ENCODE measurements around the gene PIEZO2.

Gene PIEZO2

GRCh38 chr18:11004294-11004693, 145.1 kb downstream of the PIEZO2 start:
- TF ChIP-seq YY1 (IDR thresholded peaks at IDR 0.05; ENCODE audit: insufficient read depth, insufficient read length) = no peak
- no peak for TF ChIP-seq SUZ12 (IDR thresholded peaks at IDR 0.05; ENCODE audit: extremely low read depth, insufficient read depth, insufficient read length)
- TF ChIP-seq ZNF274 (IDR thresholded peaks at IDR 0.05; ENCODE audit: low read depth, low read length) = no peak
- H3K9me3 ChIP-seq (ENCODE audit: insufficient read depth, low read length) = no peaks in the 10 kb centered on the region
- no peaks in the 10 kb centered on the region for H3K4me1 ChIP-seq (ENCODE audit: insufficient read depth, insufficient read length)
- no peak overlapping the region for H3K9ac ChIP-seq (ENCODE audit: insufficient read length, low read depth)
- DNase-seq (ENCODE audit: low read depth, low spot score) = no peak
- H3K27me3 ChIP-seq (ENCODE audit: insufficient read depth, insufficient read length) = no peaks in the 10 kb centered on the region
- H3K36me3 ChIP-seq (ENCODE audit: insufficient read depth, insufficient read length, low read length) = no peaks in the 10 kb centered on the region
- H3K4me3 ChIP-seq (ENCODE audit: insufficient read length, low read depth) = no peak overlapping the region

- no peaks in the 10 kb centered on the region for H3K36me3 ChIP-seq (ENCODE audit: insufficient read depth, insufficient read length, low read length)
- DNase-seq (ENCODE audit: low read depth, low spot score) = no peak
- H3K4me3 ChIP-seq (ENCODE audit: insufficient read length, low read depth) = no peak overlapping the region
- H3K9ac ChIP-seq (ENCODE audit: insufficient read length, low read depth) = no peak overlapping the region
- no peaks in the 10 kb centered on the region for H3K27me3 ChIP-seq (ENCODE audit: insufficient read depth, insufficient read length)
- no peaks in the 10 kb centered on the region for H3K4me1 ChIP-seq (ENCODE audit: insufficient read depth, insufficient read length)
- TF ChIP-seq ZNF274 (IDR thresholded peaks at IDR 0.05; ENCODE audit: low read depth, low read length) (no peak), YY1 (IDR thresholded peaks at IDR 0.05; ENCODE audit: insufficient read depth, insufficient read length) (no peak), SUZ12 (IDR thresholded peaks at IDR 0.05; ENCODE audit: extremely low read depth, insufficient read depth, insufficient read length) (no peak)
- peaks cover 8% of the 10 kb centered on the region; the same call in 1 of the 2 replicates for H3K9me3 ChIP-seq (ENCODE audit: insufficient read depth, low read length)
Observed at GRCh38 chr18:11002796-11003195, 146.6 kb downstream of the PIEZO2 start.

- peaks cover 12% of the 10 kb centered on the region; the same call in 1 of the 2 replicates for H3K9me3 ChIP-seq (ENCODE audit: insufficient read depth, low read length)
- no peak overlapping the region for H3K4me3 ChIP-seq (ENCODE audit: insufficient read length, low read depth)
- H3K36me3 ChIP-seq (ENCODE audit: insufficient read depth, insufficient read length, low read length) = no peaks in the 10 kb centered on the region
- DNase-seq (ENCODE audit: low read depth, low spot score) = no peak
- no peak overlapping the region for H3K9ac ChIP-seq (ENCODE audit: insufficient read length, low read depth)
- no peaks in the 10 kb centered on the region for H3K4me1 ChIP-seq (ENCODE audit: insufficient read depth, insufficient read length)
- no peaks in the 10 kb centered on the region for H3K27me3 ChIP-seq (ENCODE audit: insufficient read depth, insufficient read length)
- TF ChIP-seq YY1 (IDR thresholded peaks at IDR 0.05; ENCODE audit: insufficient read depth, insufficient read length) = no peak
- TF ChIP-seq ZNF274 (IDR thresholded peaks at IDR 0.05; ENCODE audit: low read depth, low read length) = no peak
- no peak for TF ChIP-seq SUZ12 (IDR thresholded peaks at IDR 0.05; ENCODE audit: extremely low read depth, insufficient read depth, insufficient read length)
Observed at GRCh38 chr18:11002277-11002676, 147.1 kb downstream of the PIEZO2 start.

- no peaks in the 10 kb centered on the region for H3K27me3 ChIP-seq (ENCODE audit: insufficient read depth, insufficient read length)
Observed at GRCh38 chr18:11000071-11000470, 149.3 kb downstream of the PIEZO2 start.

GRCh38 chr18:10997885-10998284, 151.5 kb downstream of the PIEZO2 start:
- no peak for TF ChIP-seq YY1 (IDR thresholded peaks at IDR 0.05; ENCODE audit: insufficient read depth, insufficient read length)
- no peak for TF ChIP-seq SUZ12 (IDR thresholded peaks at IDR 0.05; ENCODE audit: extremely low read depth, insufficient read depth, insufficient read length)
- TF ChIP-seq ZNF274 (IDR thresholded peaks at IDR 0.05; ENCODE audit: low read depth, low read length) = no peak
- Histone ChIP-seq H3K36me3 (ENCODE audit: insufficient read depth, insufficient read length, low read length) (no peaks in the 10 kb centered on the region), H3K9me3 (ENCODE audit: insufficient read depth, low read length) (peaks cover 12% of the 10 kb centered on the region; the same call in 1 of the 2 replicates), H3K4me3 (ENCODE audit: insufficient read length, low read depth) (no peak overlapping the region), H3K9ac (ENCODE audit: insufficient read length, low read depth) (no peak overlapping the region), H3K4me1 (ENCODE audit: insufficient read depth, insufficient read length) (peaks cover 2% of the 10 kb centered on the region), H3K27me3 (ENCODE audit: insufficient read depth, insufficient read length) (no peaks in the 10 kb centered on the region)
- no peak for DNase-seq (ENCODE audit: low read depth, low spot score)

More at GRCh38 chr18:11000071-11000470, 149.3 kb downstream of the PIEZO2 start:
- Histone ChIP-seq H3K4me1 (ENCODE audit: insufficient read depth, insufficient read length) (peaks cover 2% of the 10 kb centered on the region), H3K9ac (ENCODE audit: insufficient read length, low read depth) (no peak overlapping the region), H3K9me3 (ENCODE audit: insufficient read depth, low read length) (peaks cover 12% of the 10 kb centered on the region; the same call in 1 of the 2 replicates), H3K4me3 (ENCODE audit: insufficient read length, low read depth) (no peak overlapping the region), H3K36me3 (ENCODE audit: insufficient read depth, insufficient read length, low read length) (no peaks in the 10 kb centered on the region)
- no peak for DNase-seq (ENCODE audit: low read depth, low spot score)
- TF ChIP-seq ZNF274 (IDR thresholded peaks at IDR 0.05; ENCODE audit: low read depth, low read length) (no peak), SUZ12 (IDR thresholded peaks at IDR 0.05; ENCODE audit: extremely low read depth, insufficient read depth, insufficient read length) (no peak)

- H3K9ac ChIP-seq (ENCODE audit: insufficient read length, low read depth) = no peak overlapping the region
- H3K36me3 ChIP-seq (ENCODE audit: insufficient read depth, insufficient read length, low read length) = no peaks in the 10 kb centered on the region
- H3K27me3 ChIP-seq (ENCODE audit: insufficient read depth, insufficient read length) = no peaks in the 10 kb centered on the region
- TF ChIP-seq YY1 (IDR thresholded peaks at IDR 0.05; ENCODE audit: insufficient read depth, insufficient read length) = no peak
- no peak for TF ChIP-seq SUZ12 (IDR thresholded peaks at IDR 0.05; ENCODE audit: extremely low read depth, insufficient read depth, insufficient read length)
- no peak for TF ChIP-seq ZNF274 (IDR thresholded peaks at IDR 0.05; ENCODE audit: low read depth, low read length)
- DNase-seq (ENCODE audit: low read depth, low spot score) = no peak
- H3K4me1 ChIP-seq (ENCODE audit: insufficient read depth, insufficient read length) = peaks cover 2% of the 10 kb centered on the region
- peaks cover 12% of the 10 kb centered on the region; the same call in 1 of the 2 replicates for H3K9me3 ChIP-seq (ENCODE audit: insufficient read depth, low read length)
- H3K4me3 ChIP-seq (ENCODE audit: insufficient read length, low read depth) = no peak overlapping the region
Observed at GRCh38 chr18:10995550-10995949, 153.8 kb downstream of the PIEZO2 start.

- Histone ChIP-seq H3K9me3 (ENCODE audit: insufficient read depth, low read length) (peaks cover 4% of the 10 kb centered on the region), H3K36me3 (ENCODE audit: insufficient read depth, insufficient read length, low read length) (no peaks in the 10 kb centered on the region), H3K4me3 (ENCODE audit: insufficient read length, low read depth) (no peak overlapping the region), H3K9ac (ENCODE audit: insufficient read length, low read depth) (no peak overlapping the region), H3K27me3 (ENCODE audit: insufficient read depth, insufficient read length) (no peaks in the 10 kb centered on the region), H3K4me1 (ENCODE audit: insufficient read depth, insufficient read length) (no peaks in the 10 kb centered on the region)
- no peak for DNase-seq (ENCODE audit: low read depth, low spot score)
- no peak for TF ChIP-seq SUZ12 (IDR thresholded peaks at IDR 0.05; ENCODE audit: extremely low read depth, insufficient read depth, insufficient read length)
- TF ChIP-seq ZNF274 (IDR thresholded peaks at IDR 0.05; ENCODE audit: low read depth, low read length) = no peak
- no peak for TF ChIP-seq YY1 (IDR thresholded peaks at IDR 0.05; ENCODE audit: insufficient read depth, insufficient read length)
Observed at GRCh38 chr18:10989486-10989885, 159.9 kb downstream of the PIEZO2 start.

All from NT2/D1 (cell line).